ENCODE measurements around the gene NDUFS1.
"Not testable (repeated sequence)": the region's sequence is repeated elsewhere in the genome, so short reads cannot be mapped to it uniquely, and the experiment has no call there.

NDUFS1 gene

GRCh38 chr2:206159346-206160124, at the start of gene NDUFS1, which contains the start of gene EEF1B2:
TSS of gene NDUFS1 (minus strand) at chr2:206159444. CDS start at chr2:206153678, 5,766 bp downstream.
TSS of gene EEF1B2 (plus strand) at chr2:206159895. CDS start at chr2:206159980, 85 bp downstream.
- Mint-ChIP-seq H3K9me3 (ENCODE audit: low read depth) (no peaks in the 10 kb centered on the region), H3K4me3 (peak within 1 kb of the TSS; percentile 98), H3K36me3 (peaks cover 27% of the 10 kb centered on the region), H3K4me1 (ENCODE audit: low read depth) (peaks cover 55% of the 10 kb centered on the region), H3K27ac (peak within 1 kb of the TSS; percentile 99), H3K27me3 (no peaks in the 10 kb centered on the region)

- H3K4me1 Mint-ChIP-seq (ENCODE audit: low read depth): no peaks in the 10 kb centered on the region
- no peak overlapping the region for H3K4me3 Mint-ChIP-seq
- H3K27ac Mint-ChIP-seq: no peak overlapping the region
Observed at GRCh38 chr2:206208900-206209299, 49.7 kb upstream of the NDUFS1 start.

GRCh38 chr2:206207316-206207715, 48.1 kb upstream of the NDUFS1 start:
- not testable (repeated sequence) for H3K9me3 Mint-ChIP-seq (ENCODE audit: low read depth); H3K36me3 Mint-ChIP-seq; H3K4me1 Mint-ChIP-seq (ENCODE audit: low read depth); H3K27ac Mint-ChIP-seq; H3K27me3 Mint-ChIP-seq; H3K4me3 Mint-ChIP-seq

More at GRCh38 chr2:206208900-206209299, 49.7 kb upstream of the NDUFS1 start:
- H3K36me3 Mint-ChIP-seq: no peaks in the 10 kb centered on the region
- H3K27me3 Mint-ChIP-seq: peaks cover 3% of the 10 kb centered on the region
- no peaks in the 10 kb centered on the region for H3K9me3 Mint-ChIP-seq (ENCODE audit: low read depth)

DNA sequence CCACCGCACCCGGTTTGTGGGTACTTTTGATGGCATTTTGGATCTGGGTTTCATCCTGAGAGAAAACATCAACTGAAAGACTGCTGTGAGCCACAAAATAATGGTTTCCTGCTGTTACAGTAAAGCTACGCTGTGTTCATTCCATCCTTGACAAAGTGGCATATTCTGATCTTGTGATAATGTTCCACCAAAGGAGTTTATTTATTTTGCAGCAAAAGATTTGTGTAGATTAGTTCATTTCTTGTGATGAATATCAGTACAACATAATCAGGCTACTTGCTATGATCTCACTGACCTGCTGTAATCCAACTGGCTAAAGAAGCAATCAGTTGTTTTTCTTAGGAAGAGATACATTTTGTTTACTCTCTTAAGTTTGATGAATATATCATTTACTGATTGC, 45.5 kb upstream of the NDUFS1 start:
- H3K4me3 Mint-ChIP-seq: no peak overlapping the region
- no peak overlapping the region for H3K27ac Mint-ChIP-seq
- no peaks in the 10 kb centered on the region for H3K4me1 Mint-ChIP-seq (ENCODE audit: low read depth)
- H3K27me3 Mint-ChIP-seq: peaks cover 12% of the 10 kb centered on the region
- H3K9me3 Mint-ChIP-seq (ENCODE audit: low read depth): no peaks in the 10 kb centered on the region
- no peaks in the 10 kb centered on the region for H3K36me3 Mint-ChIP-seq

- no peaks in the 10 kb centered on the region for H3K36me3 Mint-ChIP-seq
- no peak overlapping the region for H3K27ac Mint-ChIP-seq
- no peaks in the 10 kb centered on the region for H3K9me3 Mint-ChIP-seq (ENCODE audit: low read depth)
- peaks cover 17% of the 10 kb centered on the region for H3K27me3 Mint-ChIP-seq
- no peak overlapping the region for H3K4me3 Mint-ChIP-seq
- H3K4me1 Mint-ChIP-seq (ENCODE audit: low read depth): no peaks in the 10 kb centered on the region
Observed at GRCh38 chr2:206203331-206203730, 44.1 kb upstream of the NDUFS1 start.

DNA sequence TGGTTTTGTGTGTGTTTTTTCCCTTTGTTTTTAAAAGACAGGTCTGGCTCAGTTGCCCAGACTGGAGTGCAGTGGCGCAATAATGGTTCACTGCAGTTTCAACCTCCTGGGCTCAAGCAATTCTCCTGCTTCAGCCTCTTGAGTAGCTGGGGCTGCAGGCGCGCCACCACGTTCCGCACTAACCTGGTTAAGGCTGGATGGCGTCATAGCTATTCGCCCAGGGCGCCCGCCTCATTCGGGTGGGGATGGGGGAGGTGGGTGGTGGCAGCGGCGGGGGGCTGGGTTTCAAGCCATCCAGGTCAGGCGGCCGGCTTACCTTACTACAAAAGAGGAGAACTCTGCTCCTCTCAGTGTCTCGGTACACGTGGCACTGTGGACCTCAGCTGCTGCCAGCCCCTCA, 43.2 kb upstream of the NDUFS1 start:
- Mint-ChIP-seq H3K36me3 (no peaks in the 10 kb centered on the region), H3K27ac (no peak overlapping the region), H3K4me1 (ENCODE audit: low read depth) (no peaks in the 10 kb centered on the region), H3K4me3 (no peak overlapping the region), H3K9me3 (ENCODE audit: low read depth) (no peaks in the 10 kb centered on the region), H3K27me3 (peaks cover 20% of the 10 kb centered on the region)

DNA sequence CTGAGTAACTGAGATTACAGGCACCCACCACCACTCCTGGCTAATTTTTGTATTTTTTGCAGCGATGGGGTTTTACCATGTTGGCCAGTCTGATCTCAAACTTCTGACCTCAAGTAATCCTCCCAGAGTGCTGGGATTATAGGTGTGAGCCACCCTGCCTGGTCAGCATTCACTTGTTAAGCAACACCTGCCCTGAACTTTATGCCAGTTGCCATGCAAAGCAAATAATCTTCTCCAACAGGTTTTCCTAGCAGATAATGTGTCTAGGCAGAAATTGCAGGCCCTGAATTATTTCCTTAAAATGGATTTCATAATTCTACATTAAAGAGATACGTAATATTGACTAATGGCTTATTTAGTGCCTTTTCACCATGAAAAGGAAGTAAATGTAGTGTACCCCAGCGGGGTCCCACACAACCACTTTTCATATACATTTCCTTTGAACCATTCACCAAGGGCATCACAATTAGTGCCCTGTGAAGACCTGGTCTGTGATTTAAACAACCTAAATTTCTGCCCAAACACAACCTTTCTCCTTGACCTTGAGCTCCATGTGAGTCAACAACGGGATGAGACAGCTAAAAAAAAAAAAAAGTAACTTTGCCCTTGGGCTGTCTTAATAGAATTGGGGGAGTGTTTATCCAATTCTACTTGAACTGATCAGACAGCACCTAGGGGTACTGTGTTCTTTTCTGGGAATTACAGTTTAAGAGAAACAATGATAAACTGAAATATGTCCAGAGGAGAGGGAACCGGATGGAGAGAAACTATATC, 42.0 kb upstream of the NDUFS1 start:
- Mint-ChIP-seq H3K27me3 (peaks cover 22% of the 10 kb centered on the region), H3K36me3 (no peaks in the 10 kb centered on the region), H3K4me1 (ENCODE audit: low read depth) (no peaks in the 10 kb centered on the region), H3K9me3 (ENCODE audit: low read depth) (no peaks in the 10 kb centered on the region), H3K27ac (no peak overlapping the region), H3K4me3 (no peak overlapping the region)

DNA sequence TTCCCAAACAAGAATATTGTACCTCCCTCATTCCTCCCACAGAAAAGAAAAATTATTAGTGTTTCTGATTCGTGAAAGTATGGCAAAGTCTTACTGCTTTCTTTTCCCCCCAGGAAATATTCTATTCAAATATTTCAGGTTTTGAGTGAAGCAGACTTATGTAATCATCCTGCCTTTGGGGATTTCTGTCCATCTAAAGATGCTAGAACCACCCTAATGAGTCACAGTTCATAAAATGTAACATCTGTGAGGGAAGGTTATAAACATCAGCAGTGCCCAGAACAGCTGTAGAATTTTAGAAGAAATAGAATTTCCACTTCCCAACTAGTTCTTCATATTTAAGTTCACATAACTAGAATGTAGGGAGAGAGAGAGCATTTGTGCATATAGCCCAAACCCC, 39.4 kb upstream of the NDUFS1 start:
- Mint-ChIP-seq H3K9me3 (ENCODE audit: low read depth) (no peaks in the 10 kb centered on the region), H3K27ac (no peak overlapping the region), H3K4me3 (no peak overlapping the region), H3K4me1 (ENCODE audit: low read depth) (no peaks in the 10 kb centered on the region), H3K36me3 (no peaks in the 10 kb centered on the region), H3K27me3 (peaks cover 23% of the 10 kb centered on the region)

DNA sequence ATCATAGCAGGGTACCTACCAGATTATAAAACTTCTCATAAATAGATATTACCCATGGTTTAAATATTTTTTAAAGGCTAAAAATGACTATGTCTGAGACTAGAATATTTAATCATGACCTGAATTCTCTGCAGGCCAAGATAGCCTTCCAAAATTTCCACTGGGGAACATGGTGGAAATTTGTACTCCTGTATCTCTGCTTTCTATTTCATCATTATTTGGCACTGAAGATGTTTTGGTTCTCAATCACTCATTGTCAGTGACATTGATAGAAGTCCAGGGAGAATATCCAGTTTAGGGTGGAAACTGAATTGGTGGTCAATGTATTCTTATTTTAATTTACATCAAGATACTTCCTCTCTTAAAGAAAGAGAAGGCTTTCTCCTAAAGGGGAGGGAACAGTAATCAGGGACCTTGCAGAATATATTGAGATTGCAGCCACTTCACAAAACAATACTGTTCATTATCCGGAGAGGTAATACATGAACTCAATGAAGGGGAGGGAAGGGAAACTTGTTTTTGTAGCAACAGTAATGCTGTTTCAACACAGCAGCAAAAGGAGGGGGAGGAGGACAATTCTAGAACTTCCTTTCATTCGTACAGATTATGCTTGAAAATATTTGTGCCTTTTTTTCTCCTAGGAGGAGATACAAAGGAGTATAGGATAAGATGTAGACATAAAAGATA, 34.6 kb upstream of the NDUFS1 start:
- no peak overlapping the region for H3K27ac Mint-ChIP-seq
- no peaks in the 10 kb centered on the region for H3K4me1 Mint-ChIP-seq (ENCODE audit: low read depth)
- H3K36me3 Mint-ChIP-seq: no peaks in the 10 kb centered on the region
- H3K4me3 Mint-ChIP-seq: no peak overlapping the region
- no peaks in the 10 kb centered on the region for H3K9me3 Mint-ChIP-seq (ENCODE audit: low read depth)
- H3K27me3 Mint-ChIP-seq: peaks cover 20% of the 10 kb centered on the region

DNA sequence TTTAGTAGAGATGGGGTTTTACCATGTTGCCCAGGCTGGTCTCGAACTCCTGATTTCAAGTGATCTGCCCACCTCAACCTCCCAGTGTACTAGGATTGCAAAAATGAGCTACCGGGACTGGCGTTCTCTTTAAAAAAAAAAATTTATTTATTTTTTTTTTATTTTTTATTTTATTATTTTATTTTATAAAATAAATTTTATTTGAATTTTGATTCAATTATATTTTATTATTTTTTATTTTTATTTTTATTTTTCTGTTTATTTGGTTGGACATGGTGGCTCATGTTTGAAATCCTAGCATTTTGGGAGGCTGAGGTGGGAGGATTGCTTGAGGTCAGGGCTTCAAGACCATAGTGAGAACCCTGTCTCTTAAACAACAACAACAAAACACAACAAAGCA, 32.9 kb upstream of the NDUFS1 start:
- no peaks in the 10 kb centered on the region for H3K9me3 Mint-ChIP-seq (ENCODE audit: low read depth)

DNA sequence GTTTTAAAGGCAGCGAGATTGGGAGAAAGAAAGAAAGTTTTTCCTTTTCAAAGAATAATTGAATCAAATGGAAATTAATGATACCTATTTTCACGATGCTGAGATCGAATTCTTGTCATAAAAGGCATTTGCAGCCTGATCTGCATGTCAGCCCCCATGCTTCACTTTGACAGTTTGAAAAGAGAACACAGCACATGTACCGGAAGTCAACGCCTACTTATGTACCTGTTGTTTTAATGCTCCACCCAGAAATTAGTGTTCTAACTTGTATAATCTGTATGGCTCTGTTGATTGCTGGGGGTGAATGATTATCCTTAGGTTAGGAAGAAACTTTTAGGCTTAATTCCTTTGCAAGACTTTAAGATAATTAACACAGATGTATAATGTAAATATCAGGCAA, 31.4 kb upstream of the NDUFS1 start:
- Mint-ChIP-seq H3K9me3 (ENCODE audit: low read depth) (no peaks in the 10 kb centered on the region), H3K4me3 (no peak overlapping the region), H3K27ac (no peak overlapping the region), H3K36me3 (peaks cover 4% of the 10 kb centered on the region), H3K27me3 (peaks cover 13% of the 10 kb centered on the region), H3K4me1 (ENCODE audit: low read depth) (no peaks in the 10 kb centered on the region)

More for the DNA sequence above, 32.9 kb upstream of the NDUFS1 start:
- no peak overlapping the region for H3K27ac Mint-ChIP-seq
- H3K4me1 Mint-ChIP-seq (ENCODE audit: low read depth): no peaks in the 10 kb centered on the region
- peaks cover 14% of the 10 kb centered on the region for H3K27me3 Mint-ChIP-seq
- no peak overlapping the region for H3K4me3 Mint-ChIP-seq
- H3K36me3 Mint-ChIP-seq: peaks cover 4% of the 10 kb centered on the region

DNA sequence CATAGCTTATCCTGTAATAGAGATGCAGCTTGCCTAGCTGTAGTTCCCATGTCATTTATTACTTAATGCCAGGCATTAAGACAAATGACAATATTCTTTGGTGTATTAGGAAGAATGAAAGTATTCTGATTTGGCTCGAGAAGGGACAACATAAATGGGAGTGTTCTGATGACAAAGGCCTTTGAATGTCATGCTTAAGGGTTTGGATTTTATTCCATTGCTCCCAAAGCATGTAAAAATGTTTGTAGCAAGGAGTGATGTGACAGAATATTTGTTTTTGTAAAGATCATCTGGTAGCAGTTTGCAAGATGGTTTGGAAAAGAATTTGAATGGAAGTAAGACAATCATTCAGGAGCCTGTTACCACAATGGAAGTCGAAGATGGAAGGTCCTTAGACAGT, 30.9 kb upstream of the NDUFS1 start:
- Mint-ChIP-seq H3K36me3 (peaks cover 4% of the 10 kb centered on the region), H3K27ac (no peak overlapping the region), H3K9me3 (ENCODE audit: low read depth) (no peaks in the 10 kb centered on the region), H3K4me1 (ENCODE audit: low read depth) (no peaks in the 10 kb centered on the region), H3K4me3 (no peak overlapping the region), H3K27me3 (peaks cover 11% of the 10 kb centered on the region)

DNA sequence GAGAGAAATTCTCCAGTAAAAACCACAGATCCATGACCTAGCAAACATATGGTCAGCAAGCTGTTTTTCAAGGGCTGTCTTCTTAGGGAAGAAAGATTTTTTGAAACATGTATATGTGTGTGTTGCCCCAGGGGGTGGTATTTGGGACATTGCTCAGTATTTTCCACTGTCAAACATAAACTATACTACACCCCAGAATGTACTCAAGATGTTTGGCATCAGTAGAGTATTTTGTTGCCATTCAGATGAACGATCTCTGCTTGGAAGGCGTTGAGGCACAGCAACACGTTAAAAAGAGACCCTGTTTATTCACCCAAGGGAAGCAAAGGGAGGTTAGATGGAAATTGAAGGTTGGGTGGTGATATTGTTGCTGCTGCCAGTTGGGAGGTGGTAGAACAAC, 30.4 kb upstream of the NDUFS1 start:
- Mint-ChIP-seq H3K4me1 (ENCODE audit: low read depth) (no peaks in the 10 kb centered on the region), H3K9me3 (ENCODE audit: low read depth) (no peaks in the 10 kb centered on the region), H3K36me3 (peaks cover 4% of the 10 kb centered on the region), H3K27me3 (peaks cover 10% of the 10 kb centered on the region), H3K4me3 (no peak overlapping the region), H3K27ac (no peak overlapping the region)

DNA sequence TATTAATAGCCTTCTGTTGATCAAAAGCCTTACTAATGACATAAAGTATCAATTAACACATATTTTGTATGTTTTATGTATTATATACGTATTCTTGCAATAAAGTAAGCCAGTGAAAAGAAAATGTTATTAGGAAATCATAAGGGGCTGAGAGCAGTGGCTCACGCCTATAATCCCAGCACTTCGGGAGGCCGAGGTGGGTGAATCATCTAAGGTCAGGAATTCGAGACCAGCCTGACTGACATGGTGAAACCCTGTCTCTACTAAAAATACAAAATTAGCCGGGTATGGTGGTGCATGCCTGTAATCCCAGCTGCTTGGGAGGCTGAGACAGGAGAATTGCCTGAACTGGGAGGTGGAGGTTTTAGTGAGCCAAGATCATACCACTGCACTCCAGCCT, 22.3 kb upstream of the NDUFS1 start:
- not testable (repeated sequence) for H3K27me3 Mint-ChIP-seq; H3K4me3 Mint-ChIP-seq; H3K27ac Mint-ChIP-seq; H3K9me3 Mint-ChIP-seq (ENCODE audit: low read depth); H3K4me1 Mint-ChIP-seq (ENCODE audit: low read depth); H3K36me3 Mint-ChIP-seq

- no peak overlapping the region for H3K4me3 Mint-ChIP-seq
- no peaks in the 10 kb centered on the region for H3K36me3 Mint-ChIP-seq
- no peaks in the 10 kb centered on the region for H3K9me3 Mint-ChIP-seq (ENCODE audit: low read depth)
- H3K27me3 Mint-ChIP-seq: no peaks in the 10 kb centered on the region
- H3K27ac Mint-ChIP-seq: no peak overlapping the region
- H3K4me1 Mint-ChIP-seq (ENCODE audit: low read depth): no peaks in the 10 kb centered on the region
Observed at GRCh38 chr2:206176901-206177300, 17.7 kb upstream of the NDUFS1 start.

Data from activated naive CD8-positive, alpha-beta T cell (primary cell).